ENCODE results near the gene BTBD9. TPM values are rescaled to one million over a fixed set of nuclear protein-coding genes. Genes with fewer than 3 reads are reported as not detected.

BTBD9 gene
- total and polyA plus RNA-seq, 9 of the 15 experiments (the other 6 are each of a cell fraction or from before 2014, with no cell fraction given) = 0.08 to 1.6 (median 0.58) TPM

DNA sequence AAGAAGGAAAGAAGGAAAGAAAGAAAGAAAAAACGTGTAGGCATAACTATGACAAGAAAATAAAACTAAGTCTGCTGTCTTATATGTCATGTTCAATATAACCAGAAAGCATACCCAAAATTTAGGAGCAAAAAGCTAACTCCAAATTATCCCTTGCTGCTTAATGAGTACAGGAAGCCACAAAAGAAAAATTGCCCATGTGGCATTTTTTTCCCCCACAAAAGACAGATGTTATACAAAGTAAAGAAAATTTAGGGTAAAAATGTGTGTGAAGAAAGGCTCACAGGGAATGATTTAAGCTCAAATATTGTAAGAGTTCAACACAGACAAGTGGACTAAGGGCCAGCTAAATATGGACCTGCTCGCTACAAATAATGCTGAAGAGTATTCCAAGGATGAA, 263.8 kb downstream of the BTBD9 start (continued):
- TF ChIP-seq TOE1 (IDR thresholded peaks at IDR 0.05; ENCODE audit: borderline replicate concordance) (no peak), TOE1 (CRISPR knock-in tag; IDR thresholded peaks at IDR 0.05; ENCODE audit: borderline replicate concordance, low read depth) (no peak), MTA3 (IDR thresholded peaks at IDR 0.05; ENCODE audit: borderline replicate concordance) (no peak), EWSR1 (IDR thresholded peaks at IDR 0.05; ENCODE audit: borderline replicate concordance, low read depth, partially characterized antibody) (no peak)
- TF ChIP-seq, protein P1, sequence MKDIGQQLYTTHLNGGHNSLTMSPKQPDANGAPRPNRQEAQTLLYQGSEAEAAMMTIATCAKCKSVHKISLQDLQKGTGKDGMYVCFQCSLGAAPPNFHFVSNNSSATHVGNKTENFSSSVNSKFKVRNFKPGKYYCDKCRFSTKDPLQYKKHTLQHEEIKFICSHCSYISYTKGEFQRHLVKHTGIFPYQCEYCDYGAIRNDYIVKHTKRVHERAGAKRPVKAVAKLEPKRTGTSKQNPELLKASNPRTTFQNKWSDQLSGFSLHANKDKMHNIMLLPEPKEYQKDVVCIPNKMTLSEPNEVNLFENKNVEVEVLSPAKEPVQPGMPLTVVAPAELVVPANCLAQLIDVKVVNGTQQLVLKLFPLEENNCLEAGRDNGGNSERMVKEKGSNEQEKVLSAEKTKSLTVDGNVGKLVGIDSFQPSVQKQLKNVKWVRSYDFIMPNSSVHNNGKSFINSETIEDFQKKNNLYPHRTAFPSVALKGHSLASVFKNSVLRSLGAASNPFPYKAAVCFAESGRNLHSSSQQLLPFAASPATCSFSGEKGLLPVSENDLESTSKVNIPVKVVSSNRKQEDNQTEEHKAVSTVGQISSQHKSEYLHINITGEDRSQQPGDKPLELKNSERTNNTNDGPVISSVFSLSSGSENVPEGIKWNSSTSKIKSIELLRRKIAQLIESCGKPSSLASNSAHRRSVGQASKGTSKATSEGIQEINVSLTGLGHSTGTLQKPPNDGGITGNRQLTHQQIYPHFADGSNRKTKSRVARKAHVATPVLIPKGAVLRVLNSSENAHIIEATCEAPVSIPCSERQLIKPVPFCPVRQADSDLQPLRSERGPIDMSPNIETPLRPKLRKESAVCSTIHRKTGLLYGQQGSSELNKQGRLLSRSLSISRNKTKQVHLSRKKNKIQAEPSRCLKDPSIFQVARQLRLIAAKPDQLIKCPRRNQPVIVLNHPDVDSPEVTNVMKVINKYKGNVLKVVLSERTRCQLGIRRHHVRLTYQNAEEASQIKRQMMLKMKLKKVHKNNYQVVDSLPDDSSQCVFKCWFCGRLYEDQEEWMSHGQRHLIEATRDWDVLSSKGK (CRISPR knock-in tag; IDR thresholded peaks at IDR 0.05) = no peak

DNA sequence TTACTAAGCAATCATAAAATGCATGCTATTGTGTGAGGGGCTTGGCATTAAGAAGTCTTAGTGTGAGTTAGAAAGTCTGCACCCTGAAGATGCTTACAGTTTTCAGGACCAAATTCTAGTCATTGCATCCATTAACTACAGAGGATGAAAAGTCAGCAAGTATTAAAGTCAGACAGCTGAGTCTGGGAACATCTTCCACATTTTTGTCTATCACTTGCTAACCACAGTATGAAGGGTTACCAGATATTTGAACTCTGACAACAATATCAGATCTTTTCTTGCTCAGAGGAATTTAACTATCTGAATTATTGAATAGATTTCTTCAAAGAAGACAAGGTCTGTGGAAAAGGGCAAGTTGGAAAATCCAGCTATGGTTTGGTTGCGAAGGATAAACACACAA, 264.4 kb downstream of the BTBD9 start:
- H3K4me1 ChIP-seq (replicated peaks in 1 of 2; ENCODE audit: control insufficient read depth in 2 of 2, insufficient read depth in 2 of 2, low read length in 2 of 2) = no peaks in the 10 kb centered on the region
- no peaks in the 10 kb centered on the region for H3K36me3 ChIP-seq (ENCODE audit: control insufficient read depth, insufficient read depth, low read length)
- no peaks in the 10 kb centered on the region for H3K27me3 ChIP-seq (ENCODE audit: control insufficient read depth in 2 of 2, insufficient read depth in 2 of 2, low read length in 2 of 2)
- DNase-seq (ENCODE audit: extremely low read depth in 1 of 4, low spot score in 3 of 4) = no peak
- no TSS peak for BruUV-seq (replicated peaks)
- 0% methylated on average over 1 of the region's 1 CpG for WGBS (ENCODE audit: insufficient coverage, low coverage, missing lambda C conversion rate)
- H3K4me2 ChIP-seq (ENCODE audit: insufficient read depth, low read length) = no peak overlapping the region
- intact Hi-C loops (cut with micrococcal nuclease) = no loop called here
- ATAC-seq = no peak
- CTCF ChIA-PET (ENCODE audit: low intra/inter-chr PET ratio) = no interaction called here
- H3K9me3 ChIP-seq (replicated peaks; ENCODE audit: control insufficient read depth, insufficient read depth, low read depth, low read length) = no peaks in the 10 kb centered on the region
- in situ Hi-C loops (cut with MboI) = no loop called here
- H3K27ac ChIP-seq (ENCODE audit: extremely low read depth, low read depth, low read length) = no peak overlapping the region
- no peak overlapping the region for H3K4me3 ChIP-seq
- no peaks in the 10 kb centered on the region for H3K9me1 ChIP-seq (ENCODE audit: control insufficient read depth, insufficient read depth, low read length)
- no peaks in the 10 kb centered on the region for H4K20me1 ChIP-seq (replicated peaks; ENCODE audit: control insufficient read depth, insufficient read depth, low read length)
- no peak overlapping the region for H2AFZ ChIP-seq (ENCODE audit: low read depth, low read length)
- POLR2A ChIA-PET = interaction anchor here (1.4 kb wide), 1 partner anchor 10 kb away, joined by 4 read pairs; no protein-coding TSS in a partner anchor
- H3K9ac ChIP-seq (ENCODE audit: insufficient read depth in 1 of 2, low read depth in 2 of 2, low read length in 2 of 2) = no peak overlapping the region
- no peak for FAIRE-seq
- H3K79me2 ChIP-seq (ENCODE audit: control insufficient read depth, insufficient read depth, low read length) = no peaks in the 10 kb centered on the region
- TF ChIP-seq FUS (optimal IDR thresholded peaks at IDR 0.05; ENCODE audit: low read depth, low read length) (no peak), POLR2A (conservative IDR thresholded peaks at IDR 0.05) (no peak), BCOR (IDR thresholded peaks at IDR 0.05) (no peak), MEF2A (IDR thresholded peaks at IDR 0.05; ENCODE audit: control insufficient read depth, low read depth, low read length) (no peak), CEBPB (tag; IDR thresholded peaks at IDR 0.05) (no peak), FOXA1 (IDR thresholded peaks at IDR 0.05; ENCODE audit: borderline replicate concordance) (no peak), MCM2 (IDR thresholded peaks at IDR 0.05; ENCODE audit: low read depth) (no peak), NCOA6 (IDR thresholded peaks at IDR 0.05) (no peak), NEUROD1 (IDR thresholded peaks at IDR 0.05; ENCODE audit: borderline replicate concordance, low read depth, low read length, partially characterized antibody) (no peak)
- TF ChIP-seq, protein P2, sequence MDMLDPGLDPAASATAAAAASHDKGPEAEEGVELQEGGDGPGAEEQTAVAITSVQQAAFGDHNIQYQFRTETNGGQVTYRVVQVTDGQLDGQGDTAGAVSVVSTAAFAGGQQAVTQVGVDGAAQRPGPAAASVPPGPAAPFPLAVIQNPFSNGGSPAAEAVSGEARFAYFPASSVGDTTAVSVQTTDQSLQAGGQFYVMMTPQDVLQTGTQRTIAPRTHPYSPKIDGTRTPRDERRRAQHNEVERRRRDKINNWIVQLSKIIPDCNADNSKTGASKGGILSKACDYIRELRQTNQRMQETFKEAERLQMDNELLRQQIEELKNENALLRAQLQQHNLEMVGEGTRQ (CRISPR knock-in tag; IDR thresholded peaks at IDR 0.05) = no peak
- TF ChIP-seq, protein P3, sequence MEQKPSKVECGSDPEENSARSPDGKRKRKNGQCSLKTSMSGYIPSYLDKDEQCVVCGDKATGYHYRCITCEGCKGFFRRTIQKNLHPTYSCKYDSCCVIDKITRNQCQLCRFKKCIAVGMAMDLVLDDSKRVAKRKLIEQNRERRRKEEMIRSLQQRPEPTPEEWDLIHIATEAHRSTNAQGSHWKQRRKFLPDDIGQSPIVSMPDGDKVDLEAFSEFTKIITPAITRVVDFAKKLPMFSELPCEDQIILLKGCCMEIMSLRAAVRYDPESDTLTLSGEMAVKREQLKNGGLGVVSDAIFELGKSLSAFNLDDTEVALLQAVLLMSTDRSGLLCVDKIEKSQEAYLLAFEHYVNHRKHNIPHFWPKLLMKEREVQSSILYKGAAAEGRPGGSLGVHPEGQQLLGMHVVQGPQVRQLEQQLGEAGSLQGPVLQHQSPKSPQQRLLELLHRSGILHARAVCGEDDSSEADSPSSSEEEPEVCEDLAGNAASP (IDR thresholded peaks at IDR 0.05) = no peak
- TF ChIP-seq, protein P4, sequence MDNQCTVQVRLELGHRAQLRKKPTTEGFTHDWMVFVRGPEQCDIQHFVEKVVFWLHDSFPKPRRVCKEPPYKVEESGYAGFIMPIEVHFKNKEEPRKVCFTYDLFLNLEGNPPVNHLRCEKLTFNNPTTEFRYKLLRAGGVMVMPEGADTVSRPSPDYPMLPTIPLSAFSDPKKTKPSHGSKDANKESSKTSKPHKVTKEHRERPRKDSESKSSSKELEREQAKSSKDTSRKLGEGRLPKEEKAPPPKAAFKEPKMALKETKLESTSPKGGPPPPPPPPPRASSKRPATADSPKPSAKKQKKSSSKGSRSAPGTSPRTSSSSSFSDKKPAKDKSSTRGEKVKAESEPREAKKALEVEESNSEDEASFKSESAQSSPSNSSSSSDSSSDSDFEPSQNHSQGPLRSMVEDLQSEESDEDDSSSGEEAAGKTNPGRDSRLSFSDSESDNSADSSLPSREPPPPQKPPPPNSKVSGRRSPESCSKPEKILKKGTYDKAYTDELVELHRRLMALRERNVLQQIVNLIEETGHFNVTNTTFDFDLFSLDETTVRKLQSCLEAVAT (IDR thresholded peaks at IDR 0.05) = no peak
